PC-3 (cell line): ENCODE results near the gene TBC1D12. TPM values are rescaled to one million over a fixed set of nuclear protein-coding genes. Genes with fewer than 3 reads are reported as not detected.

Experiments used
- ATAC-seq: fragments of 200-7000 bp; cut with Tn5 transposase; 2 replicates; pipeline ENCODE4 v1.9.1; 2020; ENCODE audit warnings: mild to moderate bottlenecking, moderate library complexity
- BruUV-seq: library from RNA; stranded (reverse); fragments of 400-500 nt; replicated peaks from 2 replicates; lab custom pipeline; 2021; lab: Mats Ljungman, UMichigan
- CTCF ChIA-PET: fragments of 300-600 bp; sonication (Branson Sonifier 250); formaldehyde crosslinking; loops from one replicate; lab custom pipeline; 2022; ENCODE audit warnings: antibody characterized with exemption; lab: Charles Lee
- POLR2A ChIA-PET: fragments of 300-600 bp; sonication (Branson Sonifier 250); formaldehyde crosslinking; loops from one replicate; lab custom pipeline; 2022; ENCODE audit warnings: antibody characterized with exemption; ENCODE audit not compliant: unreplicated experiment; lab: Charles Lee
- DNase-seq: peaks from one replicate; pipeline ENCODE4 v3.0.0-alpha.2; 2015
- H2AFZ ChIP-seq: fragments of 300-600 bp; sonication (generic); 2 replicates; pipeline ENCODE4 v1.6.0; 2016; ENCODE audit warnings: antibody characterized with exemption, low read length
- H3F3A ChIP-seq: fragments of 300-600 bp; sonication (generic); one replicate; pipeline ENCODE4 v1.6.0; 2017; ENCODE audit warnings: antibody characterized with exemption, low read length, control low read depth, mild to moderate bottlenecking; ENCODE audit not compliant: unreplicated experiment
- H3K27ac ChIP-seq: fragments of 300-600 bp; sonication (generic); 2 replicates; pipeline ENCODE4 v1.5.1; 2016; ENCODE audit warnings: mild to moderate bottlenecking, low read length
- H3K27me3 ChIP-seq: fragments of 300-600 bp; sonication (generic); 2 replicates; pipeline ENCODE4 v1.6.1; 2016; ENCODE audit warnings: low read length, mixed read lengths
- H3K36me3 ChIP-seq: fragments of 300-600 bp; sonication (generic); 2 replicates; pipeline ENCODE4 v1.6.1; 2016; ENCODE audit warnings: low read depth, mixed run types, low read length, mixed read lengths
- H3K4me1 ChIP-seq: fragments of 300-600 bp; sonication (generic); 2 replicates; pipeline ENCODE4 v1.5.1; 2016; ENCODE audit warnings: low read length; ENCODE audit not compliant: insufficient read depth
- H3K4me2 ChIP-seq: fragments of 300-600 bp; sonication (generic); 2 replicates; pipeline ENCODE4 v1.6.0; 2016; ENCODE audit warnings: low read length
- H3K4me3 ChIP-seq: fragments of 300-600 bp; sonication (generic); 2 replicates; pipeline ENCODE4 v1.5.1; 2016; ENCODE audit warnings: mild to moderate bottlenecking, low read length, mixed read lengths
- H3K79me2 ChIP-seq: fragments of 300-600 bp; sonication (generic); 2 replicates; pipeline ENCODE4 v1.6.1; 2017; ENCODE audit warnings: low read length, mixed read lengths
- H3K9ac ChIP-seq: fragments of 300-600 bp; sonication (generic); 2 replicates; pipeline ENCODE4 v1.6.0; 2016; ENCODE audit warnings: mild to moderate bottlenecking, low read length
- H3K9me2 ChIP-seq: fragments of 300-600 bp; sonication (generic); replicated peaks from 2 replicates; pipeline ENCODE4 v1.6.1; 2016; ENCODE audit warnings: mixed run types, low read length, mixed read lengths
- H3K9me3 ChIP-seq: fragments of 300-600 bp; sonication (generic); 2 replicates; pipeline ENCODE4 v1.6.1; 2016; ENCODE audit warnings: low read length, mixed read lengths
- H4K20me1 ChIP-seq: fragments of 300-600 bp; sonication (generic); 2 replicates; pipeline ENCODE4 v1.6.1; 2016; ENCODE audit warnings: low read length, mixed read lengths
- EZH2 ChIP-seq: fragments of 300-600 bp; sonication (generic); IDR thresholded peaks from one replicate; pipeline ENCODE4 v1.6.1; 2017; ENCODE audit warnings: antibody characterized with exemption, mild to moderate bottlenecking, low read length; ENCODE audit not compliant: unreplicated experiment
- EZH2phosphoT487 ChIP-seq: fragments of 300-600 bp; sonication (generic); IDR thresholded peaks from 2 replicates; pipeline ENCODE4 v1.6.1; 2018; ENCODE audit warnings: mild to moderate bottlenecking, antibody characterized with exemption, low read length, borderline replicate concordance
- intact Hi-C: fragments of 100-400 bp; cut with micrococcal nuclease; formaldehyde crosslinking; loops from 2 replicates; pipeline ENCODE4 v1.9.0; 2023
- total RNA-seq: library from RNA; depleted of rRNA; stranded (reverse); fragments of >200 nt; gene quantifications from 2 replicates; pipeline ENCODE4 v1.2.3, GENCODE V29; 2014
- TF ChIP-seq, protein P1 (sequence below): fragments of 300-600 bp; sonication (generic); conservative IDR thresholded peaks from 2 replicates; pipeline ENCODE4 v1.5.1; 2017; ENCODE audit warnings: antibody characterized with exemption, low read depth, mild to moderate bottlenecking, low read length

TBC1D12 gene
- total RNA-seq, 1 experiment from 2014 or later = 4.5 TPM

DNA sequence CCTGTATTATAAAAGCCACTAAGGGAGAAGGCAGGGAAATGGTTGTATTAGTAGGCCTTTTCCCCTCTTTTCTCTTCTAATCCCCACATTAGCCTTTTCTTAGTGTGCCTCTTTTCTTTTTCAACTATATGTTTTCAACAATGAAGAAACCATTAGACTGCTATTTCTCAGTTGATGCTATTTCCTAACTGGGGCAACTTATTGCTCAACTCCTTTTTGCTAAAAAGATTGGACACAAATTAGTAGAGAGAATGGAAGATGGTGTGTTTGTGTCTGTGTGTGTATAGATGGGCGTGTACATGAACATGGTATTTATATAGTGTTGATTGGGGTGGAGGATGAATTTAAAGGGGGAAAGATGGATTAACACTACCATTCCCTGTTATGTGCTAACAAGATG lies 28.4 kb downstream of the TBC1D12 start:
- Histone ChIP-seq H3K4me3 (no peak overlapping the region), H2AFZ (no peak overlapping the region), H3K27ac (no peak overlapping the region), H3K4me1 (no peaks in the 10 kb centered on the region), H3K4me2 (no peak overlapping the region), H3K36me3 (no peaks in the 10 kb centered on the region), H4K20me1 (no peaks in the 10 kb centered on the region), H3K9me2 (no peaks in the 10 kb centered on the region), H3K79me2 (peaks cover 19% of the 10 kb centered on the region), H3K9me3 (no peaks in the 10 kb centered on the region), H3K9ac (no peak overlapping the region), H3K27me3 (no peaks in the 10 kb centered on the region), H3F3A (no peaks in the 10 kb centered on the region)
- BruUV-seq = no TSS peak
- CTCF ChIA-PET = no interaction called here
- POLR2A ChIA-PET = no interaction called here
- DNase-seq = no peak
- intact Hi-C loops = no loop called here
- no peak for ATAC-seq
- TF ChIP-seq, protein P1, sequence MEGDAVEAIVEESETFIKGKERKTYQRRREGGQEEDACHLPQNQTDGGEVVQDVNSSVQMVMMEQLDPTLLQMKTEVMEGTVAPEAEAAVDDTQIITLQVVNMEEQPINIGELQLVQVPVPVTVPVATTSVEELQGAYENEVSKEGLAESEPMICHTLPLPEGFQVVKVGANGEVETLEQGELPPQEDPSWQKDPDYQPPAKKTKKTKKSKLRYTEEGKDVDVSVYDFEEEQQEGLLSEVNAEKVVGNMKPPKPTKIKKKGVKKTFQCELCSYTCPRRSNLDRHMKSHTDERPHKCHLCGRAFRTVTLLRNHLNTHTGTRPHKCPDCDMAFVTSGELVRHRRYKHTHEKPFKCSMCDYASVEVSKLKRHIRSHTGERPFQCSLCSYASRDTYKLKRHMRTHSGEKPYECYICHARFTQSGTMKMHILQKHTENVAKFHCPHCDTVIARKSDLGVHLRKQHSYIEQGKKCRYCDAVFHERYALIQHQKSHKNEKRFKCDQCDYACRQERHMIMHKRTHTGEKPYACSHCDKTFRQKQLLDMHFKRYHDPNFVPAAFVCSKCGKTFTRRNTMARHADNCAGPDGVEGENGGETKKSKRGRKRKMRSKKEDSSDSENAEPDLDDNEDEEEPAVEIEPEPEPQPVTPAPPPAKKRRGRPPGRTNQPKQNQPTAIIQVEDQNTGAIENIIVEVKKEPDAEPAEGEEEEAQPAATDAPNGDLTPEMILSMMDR = no peak
- TF ChIP-seq EZH2 (no peak), EZH2phosphoT487 (no peak)

DNA sequence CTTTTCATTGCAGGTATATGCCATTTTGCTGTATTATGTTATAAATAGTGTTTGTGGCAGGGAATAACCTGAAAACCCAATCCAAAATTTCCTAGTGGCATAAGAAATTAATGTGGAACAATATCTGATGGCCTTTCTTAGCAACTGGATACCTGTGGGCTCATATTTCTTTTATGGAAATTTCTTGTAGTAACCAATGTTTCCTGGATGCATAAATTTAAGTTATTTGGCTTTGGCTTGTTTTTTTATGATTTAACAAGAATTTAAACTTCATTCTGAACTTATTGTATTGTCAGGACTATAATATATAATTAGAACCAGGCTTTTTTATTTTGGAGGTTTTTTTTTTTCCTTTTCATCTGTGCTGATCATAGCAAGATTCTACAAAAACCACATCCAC lies 30.1 kb downstream of the TBC1D12 start:
- no peaks in the 10 kb centered on the region for H4K20me1 ChIP-seq
- POLR2A ChIA-PET = no interaction called here
- no peak for DNase-seq
- no peaks in the 10 kb centered on the region for H3K4me1 ChIP-seq
- no peak overlapping the region for H2AFZ ChIP-seq
- H3K27me3 ChIP-seq = no peaks in the 10 kb centered on the region
- TF ChIP-seq EZH2phosphoT487 = no peak
- TF ChIP-seq, protein P1 = no peak
- no peak for TF ChIP-seq EZH2
- no peaks in the 10 kb centered on the region for H3K36me3 ChIP-seq
- no peak for ATAC-seq
- H3F3A ChIP-seq = no peaks in the 10 kb centered on the region
- no peaks in the 10 kb centered on the region for H3K9me3 ChIP-seq
- peaks cover 30% of the 10 kb centered on the region for H3K79me2 ChIP-seq
- no peak overlapping the region for H3K4me2 ChIP-seq
- no peak overlapping the region for H3K27ac ChIP-seq
- no peaks in the 10 kb centered on the region for H3K9me2 ChIP-seq
- no peak overlapping the region for H3K4me3 ChIP-seq
- BruUV-seq = no TSS peak
- intact Hi-C loops = no loop called here
- CTCF ChIA-PET = no interaction called here
- H3K9ac ChIP-seq = no peak overlapping the region

DNA sequence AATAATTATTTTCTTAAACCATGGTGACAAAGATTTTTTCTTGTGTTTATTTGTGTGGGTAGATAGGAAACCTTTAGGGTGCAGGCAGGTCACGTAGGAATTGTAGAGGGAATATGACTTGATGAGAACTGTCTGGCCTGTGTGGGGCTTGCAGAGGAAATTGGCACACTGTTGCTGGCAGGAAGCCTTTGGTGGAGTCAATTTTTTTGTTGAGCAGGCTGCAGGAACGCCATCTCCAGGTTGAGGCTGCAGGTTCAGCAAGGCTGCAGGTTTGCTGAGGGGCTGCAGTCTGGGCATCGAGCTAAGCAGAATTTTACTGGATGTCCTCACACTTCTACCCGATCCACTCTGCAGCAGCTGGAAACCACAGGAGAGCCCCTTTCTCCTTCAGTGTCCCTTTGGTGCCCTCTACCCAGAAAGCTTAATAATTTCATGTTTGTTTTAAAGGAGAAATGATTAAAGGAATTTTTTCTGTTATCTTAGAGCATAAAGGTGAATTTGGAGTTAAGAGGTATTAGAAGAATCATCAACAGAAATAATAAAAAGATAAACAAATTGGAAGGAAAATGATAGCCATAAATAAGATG lies 37.0 kb downstream of the TBC1D12 start:
- ATAC-seq = no peak
- ChIA-PET CTCF (interaction anchor here (0.6 kb wide), 1 partner anchor 10 kb away, joined by 3 read pairs; no protein-coding TSS in a partner anchor), POLR2A (interaction anchor here (0.5 kb wide), 1 partner anchor 37 kb away, joined by 31 read pairs; the partner anchor contains the start of gene TBC1D12)
- H3K9ac ChIP-seq = no peak overlapping the region
- no peaks in the 10 kb centered on the region for H3F3A ChIP-seq
- no peak for DNase-seq
- H3K27me3 ChIP-seq = no peaks in the 10 kb centered on the region
- no peaks in the 10 kb centered on the region for H4K20me1 ChIP-seq
- no peaks in the 10 kb centered on the region for H3K36me3 ChIP-seq
- TF ChIP-seq EZH2 (no peak), EZH2phosphoT487 (no peak)
- TF ChIP-seq, protein P1 = no peak
- no peak overlapping the region for H3K4me2 ChIP-seq
- no peak overlapping the region for H2AFZ ChIP-seq
- peaks cover 31% of the 10 kb centered on the region for H3K79me2 ChIP-seq
- no peaks in the 10 kb centered on the region for H3K9me3 ChIP-seq
- H3K4me3 ChIP-seq = no peak overlapping the region
- no peak overlapping the region for H3K27ac ChIP-seq
- no peaks in the 10 kb centered on the region for H3K4me1 ChIP-seq
- intact Hi-C loops = no loop called here
- no peaks in the 10 kb centered on the region for H3K9me2 ChIP-seq
- no TSS peak for BruUV-seq
